SU-DHL-6 (cell line): ENCODE measurements around the gene B3GLCT.
A peak's percentile ranks its signal among the peaks of the same experiment; 100 is the strongest.

ENCODE experiments used
- H2AFZ ChIP-seq: fragments of 200-600 bp; sonication (generic); 2 replicates; pipeline ENCODE4 v1.6.1; 2014; ENCODE audit warnings: low read depth, mild to moderate bottlenecking, moderate library complexity, mixed read lengths, antibody characterized with exemption, low read length; ENCODE audit not compliant: severe bottlenecking
- H3F3A ChIP-seq: fragments of 200-600 bp; shearing (Covaris generic); 2 replicates; pipeline ENCODE4 v1.6.0; 2016; ENCODE audit warnings: antibody characterized with exemption, mild to moderate bottlenecking; ENCODE audit not compliant: insufficient read depth
- H3K27ac ChIP-seq: fragments of 200-600 bp; sonication (generic); 2 replicates; pipeline ENCODE4 v1.5.1; 2016; ENCODE audit warnings: low read depth, mild to moderate bottlenecking, low read length, moderate library complexity, mixed read lengths
- H3K27me3 ChIP-seq: fragments of 200-600 bp; sonication (generic), shearing (Covaris generic); 2 replicates; pipeline ENCODE4 v1.6.0; 2014; ENCODE audit warnings: mild to moderate bottlenecking, low read length
- H3K36me3 ChIP-seq: fragments of 200-600 bp; sonication (generic); 2 replicates; pipeline ENCODE4 v1.6.1; 2014; ENCODE audit warnings: mild to moderate bottlenecking, low read length, mixed read lengths
- H3K4me2 ChIP-seq: fragments of 300-600, 200-600 bp; shearing (Covaris generic), sonication (generic); 2 replicates; pipeline ENCODE4 v1.6.0; 2014; ENCODE audit warnings: low read length, low read depth, mild to moderate bottlenecking; ENCODE audit not compliant: poor library complexity, severe bottlenecking
- H3K4me3 ChIP-seq: fragments of 200-600 bp; sonication (generic); 2 replicates; pipeline ENCODE4 v1.5.1; 2014; ENCODE audit warnings: antibody characterized with exemption, low read length, mild to moderate bottlenecking, mixed read lengths; ENCODE audit not compliant: insufficient read depth, poor library complexity, severe bottlenecking
- H3K79me2 ChIP-seq: fragments of 200-600 bp; sonication (generic); 2 replicates; pipeline ENCODE4 v1.6.1; 2014; ENCODE audit warnings: mild to moderate bottlenecking, low read length, moderate library complexity; ENCODE audit not compliant: insufficient read depth
- H3K9ac ChIP-seq: fragments of 200-600 bp; sonication (generic); 2 replicates; pipeline ENCODE4 v1.7.0; 2014; ENCODE audit warnings: mild to moderate bottlenecking, low read length
- H3K9me2 ChIP-seq: fragments of 200-600 bp; sonication (generic); replicated peaks from 2 replicates; pipeline ENCODE4 v1.6.1; 2014; ENCODE audit warnings: low read length; ENCODE audit not compliant: insufficient read depth
- H3K9me3 ChIP-seq: fragments of 200-600 bp; sonication (generic); 2 replicates; pipeline ENCODE4 v1.6.1; 2014; ENCODE audit warnings: low read length, mixed read lengths; ENCODE audit not compliant: insufficient read depth
- H4K20me1 ChIP-seq: fragments of 200-600 bp; sonication (generic); 2 replicates; pipeline ENCODE4 v1.6.1; 2014; ENCODE audit warnings: low read depth, mild to moderate bottlenecking, antibody characterized with exemption, low read length, moderate library complexity, mixed read lengths
- EZH2phosphoT487 ChIP-seq: fragments of 200-600 bp; sonication (generic), shearing (Covaris generic); conservative IDR thresholded peaks from 2 replicates; pipeline ENCODE4 v1.6.1; 2018; ENCODE audit warnings: mild to moderate bottlenecking, antibody characterized with exemption, low read length, moderate library complexity, mixed read lengths
- TF ChIP-seq, protein P1 (sequence below): fragments of 200-600 bp; sonication (generic); IDR thresholded peaks from one replicate; pipeline ENCODE4 v1.5.1; 2017; ENCODE audit warnings: antibody characterized with exemption, mild to moderate bottlenecking, low read length, moderate library complexity; ENCODE audit not compliant: insufficient read depth, poor library complexity, severe bottlenecking

Gene B3GLCT

DNA sequence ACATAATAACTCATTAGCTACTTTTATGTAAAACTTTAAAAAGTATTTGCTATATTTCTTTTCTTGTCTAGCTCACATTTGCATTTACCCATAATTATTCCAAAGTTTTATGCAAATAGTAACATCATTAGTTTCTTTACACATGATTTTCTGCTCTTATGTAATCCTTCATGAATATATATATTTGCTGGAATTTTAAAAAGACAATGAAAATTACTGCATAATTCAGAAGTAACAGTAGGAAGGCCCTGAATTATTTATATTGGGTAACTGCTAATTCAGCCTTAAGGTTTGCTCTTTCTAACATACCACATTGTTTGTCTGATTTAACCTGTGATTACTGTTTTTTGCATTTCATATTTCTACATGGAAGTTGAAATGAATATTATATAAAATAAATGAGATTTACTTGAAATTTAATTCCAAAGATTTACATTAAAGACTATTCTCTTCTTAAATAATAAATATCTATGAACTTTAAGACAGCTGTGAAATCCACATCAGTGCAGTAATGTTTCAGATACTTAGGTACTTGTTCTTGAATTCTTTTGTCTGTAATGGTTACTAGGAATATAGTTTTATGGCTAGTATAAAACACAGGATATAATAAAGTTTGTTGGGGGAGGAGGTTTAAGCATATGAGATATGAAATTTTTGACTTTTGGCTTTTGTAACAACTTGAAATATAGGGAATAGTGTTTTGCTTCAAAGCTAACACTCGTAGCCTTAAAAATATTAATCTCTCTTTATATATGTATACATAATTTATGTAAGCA lies 46.0 kb downstream of the B3GLCT start:
- TF ChIP-seq EZH2phosphoT487, result no peak
- TF ChIP-seq, protein P1, sequence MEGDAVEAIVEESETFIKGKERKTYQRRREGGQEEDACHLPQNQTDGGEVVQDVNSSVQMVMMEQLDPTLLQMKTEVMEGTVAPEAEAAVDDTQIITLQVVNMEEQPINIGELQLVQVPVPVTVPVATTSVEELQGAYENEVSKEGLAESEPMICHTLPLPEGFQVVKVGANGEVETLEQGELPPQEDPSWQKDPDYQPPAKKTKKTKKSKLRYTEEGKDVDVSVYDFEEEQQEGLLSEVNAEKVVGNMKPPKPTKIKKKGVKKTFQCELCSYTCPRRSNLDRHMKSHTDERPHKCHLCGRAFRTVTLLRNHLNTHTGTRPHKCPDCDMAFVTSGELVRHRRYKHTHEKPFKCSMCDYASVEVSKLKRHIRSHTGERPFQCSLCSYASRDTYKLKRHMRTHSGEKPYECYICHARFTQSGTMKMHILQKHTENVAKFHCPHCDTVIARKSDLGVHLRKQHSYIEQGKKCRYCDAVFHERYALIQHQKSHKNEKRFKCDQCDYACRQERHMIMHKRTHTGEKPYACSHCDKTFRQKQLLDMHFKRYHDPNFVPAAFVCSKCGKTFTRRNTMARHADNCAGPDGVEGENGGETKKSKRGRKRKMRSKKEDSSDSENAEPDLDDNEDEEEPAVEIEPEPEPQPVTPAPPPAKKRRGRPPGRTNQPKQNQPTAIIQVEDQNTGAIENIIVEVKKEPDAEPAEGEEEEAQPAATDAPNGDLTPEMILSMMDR, result no peak
- no peaks in the 10 kb centered on the region for H3K27me3 ChIP-seq
- peak overlapping the region; percentile 35 for H2AFZ ChIP-seq
- no peaks in the 10 kb centered on the region for H3K9me2 ChIP-seq
- no peak overlapping the region for H3K27ac ChIP-seq
- H3F3A ChIP-seq, result no peaks in the 10 kb centered on the region; the same call in 1 of the 2 replicates
- no peaks in the 10 kb centered on the region for H3K79me2 ChIP-seq
- H3K4me3 ChIP-seq, result no peak overlapping the region
- no peaks in the 10 kb centered on the region for H4K20me1 ChIP-seq
- no peak overlapping the region for H3K9ac ChIP-seq
- no peak overlapping the region for H3K4me2 ChIP-seq
- H3K36me3 ChIP-seq, result no peaks in the 10 kb centered on the region
- no peaks in the 10 kb centered on the region for H3K9me3 ChIP-seq

DNA sequence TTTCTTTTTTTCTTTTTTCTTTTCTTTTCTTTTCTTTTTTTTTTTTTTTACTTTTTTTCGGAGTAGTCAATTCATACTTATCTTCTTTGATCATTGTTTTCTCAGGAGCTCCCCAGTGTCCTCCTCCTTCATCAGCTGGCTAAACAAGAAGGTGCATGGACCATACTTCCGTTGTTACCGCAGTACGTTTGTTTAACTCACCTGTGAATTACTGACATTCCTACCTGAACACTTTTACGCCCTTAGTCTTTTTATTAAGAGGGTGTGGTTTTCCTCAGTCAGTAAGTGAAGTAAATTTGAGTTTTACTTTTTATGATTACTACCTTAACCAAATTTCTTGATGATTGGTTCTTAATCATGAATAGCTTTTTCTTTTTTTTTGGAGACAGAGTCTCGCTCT lies 47.1 kb downstream of the B3GLCT start:
- Histone ChIP-seq H3K36me3 (no peaks in the 10 kb centered on the region), H3K9ac (no peak overlapping the region), H2AFZ (no peak overlapping the region), H3K4me3 (no peak overlapping the region), H3F3A (no peaks in the 10 kb centered on the region; the same call in 1 of the 2 replicates), H4K20me1 (no peaks in the 10 kb centered on the region), H3K4me2 (no peak overlapping the region), H3K79me2 (no peaks in the 10 kb centered on the region), H3K9me3 (no peaks in the 10 kb centered on the region), H3K9me2 (no peaks in the 10 kb centered on the region), H3K27me3 (no peaks in the 10 kb centered on the region), H3K27ac (no peak overlapping the region)
- TF ChIP-seq, protein P1, result no peak
- no peak for TF ChIP-seq EZH2phosphoT487

DNA sequence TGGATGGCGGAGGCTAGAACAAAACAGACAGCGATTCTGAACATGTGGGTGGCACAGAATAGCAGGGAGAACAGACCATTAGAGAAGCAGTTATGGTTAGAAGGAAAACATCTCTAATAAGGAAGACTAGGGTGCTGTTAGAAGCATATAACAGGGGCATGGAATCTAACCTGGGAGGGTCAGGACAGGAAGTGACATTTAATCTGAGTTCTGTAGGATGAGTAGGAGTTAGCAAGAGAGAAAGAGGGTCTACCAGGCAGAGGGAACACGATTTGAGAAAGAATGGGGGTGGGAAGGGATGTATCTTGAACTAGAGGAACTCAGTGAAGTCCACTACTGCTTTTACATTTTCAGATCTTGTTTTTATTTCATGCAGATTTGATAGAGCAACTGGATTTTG lies 48.6 kb downstream of the B3GLCT start:
- H3K27me3 ChIP-seq, result no peaks in the 10 kb centered on the region
- no peaks in the 10 kb centered on the region for H3K79me2 ChIP-seq
- H3K4me2 ChIP-seq, result no peak overlapping the region
- TF ChIP-seq EZH2phosphoT487, result no peak
- TF ChIP-seq, protein P1, result no peak
- H3F3A ChIP-seq, result no peaks in the 10 kb centered on the region
- no peaks in the 10 kb centered on the region for H3K9me2 ChIP-seq
- no peak overlapping the region for H3K9ac ChIP-seq
- no peak overlapping the region for H2AFZ ChIP-seq
- no peak overlapping the region for H3K27ac ChIP-seq
- H3K4me3 ChIP-seq, result no peak overlapping the region
- no peaks in the 10 kb centered on the region for H3K9me3 ChIP-seq
- no peaks in the 10 kb centered on the region for H4K20me1 ChIP-seq
- H3K36me3 ChIP-seq, result no peaks in the 10 kb centered on the region
